ENCODE measurements around the gene WDR37. TPM values are rescaled to one million over a fixed set of nuclear protein-coding genes. Genes with fewer than 3 reads are reported as not detected.

Gene WDR37
- total RNA-seq, 4 donors from 2014 or later, result 1.3 to 21.7 (median 11.2) TPM

GRCh38 chr10:1123972-1124371, 67.8 kb downstream of the WDR37 start:
- intact Hi-C loops (cut with DNase I; ENCODE audit: low total_unique reads), result no loop called here
- H3K4me3 ChIP-seq, result no peak overlapping the region
- DNase-seq, result no peak
- H3K27ac ChIP-seq, result no peak overlapping the region
- no peaks in the 10 kb centered on the region for H3K4me1 ChIP-seq
- H3K36me3 ChIP-seq, result no peaks in the 10 kb centered on the region
- H3K9me3 ChIP-seq, result no peaks in the 10 kb centered on the region
- H3K27me3 ChIP-seq, result no peaks in the 10 kb centered on the region
- TF ChIP-seq POLR2A (IDR thresholded peaks at IDR 0.05) (no peak), CTCF (IDR thresholded peaks at IDR 0.05) (no peak)

- TF ChIP-seq CTCF (IDR thresholded peaks at IDR 0.05), result no peak
- H3K4me1 ChIP-seq, result no peaks in the 10 kb centered on the region
- H3K27ac ChIP-seq, result no peak overlapping the region
- no peaks in the 10 kb centered on the region for H3K27me3 ChIP-seq
- no peaks in the 10 kb centered on the region for H3K9me3 ChIP-seq
- no peak for DNase-seq
- no peak overlapping the region for H3K4me3 ChIP-seq
- intact Hi-C loops (cut with DNase I; ENCODE audit: low total_unique reads), result no loop called here
- H3K36me3 ChIP-seq, result no peaks in the 10 kb centered on the region
These were observed 68.6 kb downstream of the WDR37 start for GRCh38 chr10:1124796-1125195.

GRCh38 chr10:1126461-1126860, 70.3 kb downstream of the WDR37 start:
- no peaks in the 10 kb centered on the region for H3K36me3 ChIP-seq
- no peak for DNase-seq
- intact Hi-C loops (cut with DNase I; ENCODE audit: low total_unique reads), result no loop called here

GRCh38 chr10:1127629-1128028, 71.4 kb downstream of the WDR37 start:
- H3K36me3 ChIP-seq, result no peaks in the 10 kb centered on the region
- H3K27me3 ChIP-seq, result no peaks in the 10 kb centered on the region
- H3K27ac ChIP-seq, result no peak overlapping the region
- H3K9me3 ChIP-seq, result no peaks in the 10 kb centered on the region
- H3K4me3 ChIP-seq, result no peak overlapping the region
- TF ChIP-seq CTCF (IDR thresholded peaks at IDR 0.05) (no peak), POLR2A (IDR thresholded peaks at IDR 0.05) (no peak)
- DNase-seq, result no peak
- H3K4me1 ChIP-seq, result no peaks in the 10 kb centered on the region
- intact Hi-C loops (cut with DNase I; ENCODE audit: low total_unique reads), result no loop called here

More at GRCh38 chr10:1126461-1126860, 70.3 kb downstream of the WDR37 start:
- no peak overlapping the region for H3K4me3 ChIP-seq
- H3K27ac ChIP-seq, result no peak overlapping the region
- H3K4me1 ChIP-seq, result no peaks in the 10 kb centered on the region
- H3K9me3 ChIP-seq, result no peaks in the 10 kb centered on the region
- no peak for TF ChIP-seq CTCF (IDR thresholded peaks at IDR 0.05)
- TF ChIP-seq POLR2A (IDR thresholded peaks at IDR 0.05), result no peak
- H3K27me3 ChIP-seq, result no peaks in the 10 kb centered on the region

GRCh38 chr10:1128115-1128514, 71.9 kb downstream of the WDR37 start:
- intact Hi-C loops (cut with DNase I; ENCODE audit: low total_unique reads), result no loop called here
- Histone ChIP-seq H3K36me3 (no peaks in the 10 kb centered on the region), H3K4me1 (no peaks in the 10 kb centered on the region)

More at GRCh38 chr10:1128115-1128514, 71.9 kb downstream of the WDR37 start:
- Histone ChIP-seq H3K9me3 (no peaks in the 10 kb centered on the region), H3K27ac (no peak overlapping the region), H3K27me3 (no peaks in the 10 kb centered on the region), H3K4me3 (no peak overlapping the region)
- no peak for DNase-seq
- no peak for TF ChIP-seq POLR2A (IDR thresholded peaks at IDR 0.05)
- TF ChIP-seq CTCF (IDR thresholded peaks at IDR 0.05), result no peak

Data from uterus (tissue), 4 donors.